ENCODE measurements around the gene SLAMF8. TPM values are rescaled to one million over a fixed set of nuclear protein-coding genes. Genes with fewer than 3 reads are reported as not detected.

SLAMF8 gene
- total RNA-seq, 1 donor, result 0.36 TPM

Small RNA genes within 50 kb of the gene (small RNA-seq; reads per million reads assigned to genes)
- gene RF00570, result not detected

Other genes with a start within 250 kb of the SLAMF8 start
- gene APCS, start 239.0 kb upstream of the SLAMF8 start, total RNA-seq, result not detected in 2 replicates
- not detected in 2 replicates for gene CRP, start 112.3 kb upstream of the SLAMF8 start, total RNA-seq
- 13.8 and 15.9 TPM in 2 replicates for gene DUSP23, start 45.9 kb upstream of the SLAMF8 start, total RNA-seq
- gene FCRL6, start 24.5 kb upstream of the SLAMF8 start, total RNA-seq, result not detected in 2 replicates
- not detected in 2 replicates for gene VSIG8, start 35.8 kb downstream of the SLAMF8 start, total RNA-seq
- gene CFAP45, start 73.3 kb downstream of the SLAMF8 start, total RNA-seq, result 0.29 and 0.36 TPM in 2 replicates
- 156 and 159 TPM in 2 replicates for gene TAGLN2, start 98.6 kb downstream of the SLAMF8 start, total RNA-seq
- gene IGSF9, start 118.7 kb downstream of the SLAMF8 start, total RNA-seq, result under 0.01 TPM in 2 replicates
- gene SLAMF9, start 127.4 kb downstream of the SLAMF8 start, total RNA-seq, result not detected in 2 replicates
- 7.2 and 7.4 TPM in 2 replicates for gene PIGM, start 205.1 kb downstream of the SLAMF8 start, total RNA-seq
- gene KCNJ10, start 243.3 kb downstream of the SLAMF8 start, total RNA-seq, result not detected in 2 replicates

Measured in osteoblast (primary cell).